Esophagus squamous epithelium (tissue), 4 donors: ENCODE data around the gene RALGAPA1.

Experiments used
- POLR2A ChIP-seq, 4 donors: fragments of 450-650 bp; IDR thresholded peaks; one replicate each; pipeline ENCODE4 v1.6.1; 2017; ENCODE audit warnings: antibody characterized with exemption in 4 of 4, mild to moderate bottlenecking in 4 of 4, moderate library complexity in 3 of 4
- TF ChIP-seq, protein P1 (sequence below), 6 experiments: fragments of 450-650 bp in 4 of 6; fragments of 200-600 bp in 2 of 6; sonication (generic) in 2 of 6; IDR thresholded peaks; one replicate each; pipeline ENCODE4 v1.5.1; 2016 to 2019; ENCODE audit warnings: antibody characterized with exemption in 6 of 6, mild to moderate bottlenecking in 4 of 6, moderate library complexity in 4 of 6

DNA sequence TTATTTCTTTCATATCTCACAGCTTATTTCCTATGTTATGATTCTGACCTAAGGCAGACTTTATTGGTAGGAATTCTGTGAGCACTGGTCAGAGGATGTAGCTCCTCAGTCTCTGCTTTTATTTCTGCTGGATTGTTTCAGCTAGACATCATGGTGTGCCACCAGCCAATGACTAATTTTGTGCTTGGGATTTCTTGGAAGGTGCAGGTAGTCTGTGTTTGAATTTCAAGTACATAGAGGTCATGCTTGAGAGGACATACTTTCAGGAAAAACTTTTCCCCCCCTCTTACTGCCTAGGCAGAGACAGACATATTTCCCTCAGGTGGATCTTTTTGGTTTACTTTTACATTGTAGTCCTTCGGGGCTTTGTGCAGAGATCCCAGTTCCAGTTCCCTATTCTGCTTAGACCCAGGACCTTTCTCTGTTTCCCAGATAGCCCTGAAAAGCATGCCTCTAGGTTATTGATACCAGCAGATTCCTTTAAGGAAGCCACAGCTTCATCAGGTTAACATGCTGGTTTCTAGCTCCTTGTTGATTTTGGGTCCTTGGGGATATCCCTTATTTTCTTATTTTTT, 45.7 kb upstream of the RALGAPA1 start:
- TF ChIP-seq, protein P1, sequence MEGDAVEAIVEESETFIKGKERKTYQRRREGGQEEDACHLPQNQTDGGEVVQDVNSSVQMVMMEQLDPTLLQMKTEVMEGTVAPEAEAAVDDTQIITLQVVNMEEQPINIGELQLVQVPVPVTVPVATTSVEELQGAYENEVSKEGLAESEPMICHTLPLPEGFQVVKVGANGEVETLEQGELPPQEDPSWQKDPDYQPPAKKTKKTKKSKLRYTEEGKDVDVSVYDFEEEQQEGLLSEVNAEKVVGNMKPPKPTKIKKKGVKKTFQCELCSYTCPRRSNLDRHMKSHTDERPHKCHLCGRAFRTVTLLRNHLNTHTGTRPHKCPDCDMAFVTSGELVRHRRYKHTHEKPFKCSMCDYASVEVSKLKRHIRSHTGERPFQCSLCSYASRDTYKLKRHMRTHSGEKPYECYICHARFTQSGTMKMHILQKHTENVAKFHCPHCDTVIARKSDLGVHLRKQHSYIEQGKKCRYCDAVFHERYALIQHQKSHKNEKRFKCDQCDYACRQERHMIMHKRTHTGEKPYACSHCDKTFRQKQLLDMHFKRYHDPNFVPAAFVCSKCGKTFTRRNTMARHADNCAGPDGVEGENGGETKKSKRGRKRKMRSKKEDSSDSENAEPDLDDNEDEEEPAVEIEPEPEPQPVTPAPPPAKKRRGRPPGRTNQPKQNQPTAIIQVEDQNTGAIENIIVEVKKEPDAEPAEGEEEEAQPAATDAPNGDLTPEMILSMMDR (IDR thresholded peaks at IDR 0.05) = no peak
- TF ChIP-seq POLR2A (IDR thresholded peaks at IDR 0.05) = no peak
